ENCODE data around the gene PROM2. TPM values are rescaled to one million over a fixed set of nuclear protein-coding genes. Genes with fewer than 3 reads are reported as not detected.

The PROM2 gene
- total RNA-seq, 2 experiments from 2014 or later, result 0.60 to 0.73 TPM

- POLR2A ChIA-PET, result no interaction called here
- H3K27me3 Mint-ChIP-seq, result no peaks in the 10 kb centered on the region
- no peaks in the 10 kb centered on the region for H3K4me1 ChIP-seq (ENCODE audit: insufficient read depth, low read length)
- H3K4me3 Mint-ChIP-seq, result no peak overlapping the region
- no peaks in the 10 kb centered on the region for H3K27me3 ChIP-seq (ENCODE audit: control insufficient read depth in 1 of 2, insufficient read depth in 2 of 2, low read length in 2 of 2)
- no peak for TF ChIP-seq CTCF (IDR thresholded peaks at IDR 0.05)
- intact Hi-C loops (cut with DNase I, micrococcal nuclease), result no loop called here
- no peak for DNase-seq
- no peak overlapping the region for H3K4me3 ChIP-seq (ENCODE audit: low read length)
- no peaks in the 10 kb centered on the region for H3K4me1 Mint-ChIP-seq (ENCODE audit: low read depth)
- H3K36me3 Mint-ChIP-seq (ENCODE audit: low read depth), result no peaks in the 10 kb centered on the region
- CTCF ChIA-PET, result no interaction called here
- H3K27ac Mint-ChIP-seq, result no peak overlapping the region
- peaks cover 0 to 9% of the 10 kb centered on the region in 2 experiments for H3K9me3 ChIP-seq (ENCODE audit: control insufficient read depth in 1 of 2, insufficient read depth in 1 of 2, low read length in 2 of 2)
- no peaks in the 10 kb centered on the region for H3K9me3 Mint-ChIP-seq
- no peak overlapping the region for H3K27ac ChIP-seq (ENCODE audit: low read depth in 1 of 2, low read length in 2 of 2)
- H3K36me3 ChIP-seq (ENCODE audit: insufficient read depth, low read length), result no peaks in the 10 kb centered on the region
- ATAC-seq (ENCODE audit: poor library complexity), result no peak
These were observed 54.3 kb downstream of the PROM2 start for GRCh38 chr2:95328358-95329125.

DNA sequence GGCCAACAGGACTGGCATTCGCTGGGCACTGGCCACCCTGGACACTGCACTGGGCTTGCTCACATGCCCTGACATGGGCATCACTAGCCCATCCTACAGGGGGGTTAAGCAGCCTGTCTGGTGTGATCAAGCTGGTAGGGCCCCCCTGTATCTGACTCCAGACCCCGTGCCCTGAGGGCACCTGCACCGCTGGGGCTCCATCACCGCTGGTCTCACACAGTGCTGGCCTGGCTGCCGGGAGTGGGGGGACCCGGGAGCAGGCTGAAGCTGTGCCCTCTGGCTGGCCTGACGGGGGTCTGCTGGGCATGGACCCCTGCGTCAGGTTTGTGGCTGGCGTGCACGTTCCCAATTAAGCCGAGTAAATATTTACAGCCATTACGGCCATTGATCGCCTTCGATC, 55.2 kb downstream of the PROM2 start:
- no peaks in the 10 kb centered on the region for H3K27me3 ChIP-seq (ENCODE audit: control insufficient read depth in 1 of 2, insufficient read depth in 2 of 2, low read length in 2 of 2)
- no peak for TF ChIP-seq CTCF (IDR thresholded peaks at IDR 0.05)
- no peak for DNase-seq
- H3K27ac Mint-ChIP-seq, result no peak overlapping the region
- no peaks in the 10 kb centered on the region for H3K9me3 Mint-ChIP-seq
- intact Hi-C loops (cut with DNase I, micrococcal nuclease), result no loop called here
- no peak overlapping the region for H3K27ac ChIP-seq (ENCODE audit: low read depth in 1 of 2, low read length in 2 of 2)
- H3K4me1 ChIP-seq (ENCODE audit: insufficient read depth, low read length), result no peaks in the 10 kb centered on the region
- no peaks in the 10 kb centered on the region for H3K36me3 Mint-ChIP-seq (ENCODE audit: low read depth)
- H3K4me1 Mint-ChIP-seq (ENCODE audit: low read depth), result no peaks in the 10 kb centered on the region
- ChIA-PET CTCF (no interaction called here), POLR2A (no interaction called here)
- no peak overlapping the region for H3K4me3 ChIP-seq (ENCODE audit: low read length)
- H3K9me3 ChIP-seq (ENCODE audit: control insufficient read depth in 1 of 2, insufficient read depth in 1 of 2, low read length in 2 of 2), result peaks cover 0 to 14% of the 10 kb centered on the region in 2 experiments
- no peak overlapping the region for H3K4me3 Mint-ChIP-seq
- no peak for ATAC-seq (ENCODE audit: poor library complexity)
- no peaks in the 10 kb centered on the region for H3K36me3 ChIP-seq (ENCODE audit: insufficient read depth, low read length)
- peaks cover 4% of the 10 kb centered on the region for H3K27me3 Mint-ChIP-seq

DNA sequence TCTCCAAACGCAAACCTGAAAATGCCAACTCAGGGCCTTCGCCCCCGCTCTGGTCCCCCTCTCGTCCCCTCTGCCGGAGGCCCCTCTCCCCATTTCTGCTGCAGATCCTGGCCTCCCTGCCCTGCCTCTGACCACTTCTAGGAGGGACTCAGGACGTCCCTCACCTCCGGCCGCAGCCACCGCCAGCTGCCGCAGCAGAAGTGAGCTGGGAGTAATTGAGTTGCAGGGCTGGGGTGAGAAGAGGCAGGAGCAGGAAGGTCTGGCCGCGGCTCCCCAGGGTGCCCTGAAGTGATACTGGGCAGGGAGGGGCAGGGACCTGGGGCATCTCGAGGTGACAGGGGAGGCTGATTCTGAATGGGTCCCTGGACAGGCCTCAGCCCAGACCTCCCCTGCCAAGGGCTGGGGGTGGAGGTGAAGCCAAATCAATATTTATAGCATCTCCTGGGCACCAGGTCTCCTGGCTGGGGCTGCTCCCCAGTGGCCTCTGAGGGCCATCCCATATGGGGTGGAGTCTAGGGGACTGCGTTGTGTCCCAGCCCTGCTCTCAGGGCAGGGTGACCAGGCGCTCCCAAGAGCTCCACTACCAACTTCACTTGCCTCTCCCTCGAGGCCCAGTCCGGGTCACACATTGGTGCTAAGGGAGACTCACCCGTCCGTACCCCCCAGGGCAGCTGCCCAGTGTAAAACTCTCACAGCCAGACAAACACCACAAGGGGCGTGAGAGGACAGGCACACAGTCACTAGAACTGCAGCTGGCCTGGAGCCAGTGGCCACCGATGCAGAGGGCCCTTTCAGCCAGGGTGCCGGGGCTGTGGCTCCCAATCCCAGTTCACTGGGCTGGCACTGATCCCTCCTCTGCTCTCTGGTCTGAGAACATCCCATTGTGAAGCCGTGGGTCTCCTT, 55.9 kb downstream of the PROM2 start:
- H3K27me3 ChIP-seq (ENCODE audit: control insufficient read depth in 1 of 2, insufficient read depth in 2 of 2, low read length in 2 of 2), result no peaks in the 10 kb centered on the region
- ChIA-PET POLR2A (no interaction called here), CTCF (no interaction called here)
- no peaks in the 10 kb centered on the region for H3K4me1 ChIP-seq (ENCODE audit: insufficient read depth, low read length)
- no peak overlapping the region for H3K27ac ChIP-seq (ENCODE audit: low read depth in 1 of 2, low read length in 2 of 2)
- Mint-ChIP-seq H3K27me3 (peaks cover 4% of the 10 kb centered on the region), H3K4me3 (no peak overlapping the region), H3K4me1 (ENCODE audit: low read depth) (no peaks in the 10 kb centered on the region), H3K27ac (no peak overlapping the region), H3K36me3 (ENCODE audit: low read depth) (no peaks in the 10 kb centered on the region), H3K9me3 (no peaks in the 10 kb centered on the region)
- H3K36me3 ChIP-seq (ENCODE audit: insufficient read depth, low read length), result no peaks in the 10 kb centered on the region
- H3K4me3 ChIP-seq (ENCODE audit: low read length), result no peak overlapping the region
- intact Hi-C loops (cut with DNase I, micrococcal nuclease), result no loop called here
- ATAC-seq (ENCODE audit: poor library complexity), result no peak
- H3K9me3 ChIP-seq (ENCODE audit: control insufficient read depth in 1 of 2, insufficient read depth in 1 of 2, low read length in 2 of 2), result peaks cover 0 to 14% of the 10 kb centered on the region in 2 experiments
- no peak for DNase-seq
- no peak for TF ChIP-seq CTCF (IDR thresholded peaks at IDR 0.05)
